K562 (cell line): ENCODE measurements around the gene MIP. TPM values are rescaled to one million over a fixed set of nuclear protein-coding genes. Genes with fewer than 3 reads are reported as not detected.

Experiments used
- BRD9 ChIP-seq: fragments of 450-650 bp; IDR thresholded peaks from 2 replicates; pipeline ENCODE4 v1.6.1; 2018; ENCODE audit warnings: low read depth; ENCODE audit not compliant: partially characterized antibody
- CUX1 ChIP-seq: fragments of 200-800 bp; sonication (Bioruptor generic); IDR thresholded peaks from 2 replicates; pipeline ENCODE4 v1.6.1; 2016; ENCODE audit warnings: missing genetic modification characterization, missing compliant biosample characterization
- HINFP ChIP-seq: fragments of 450-650 bp; conservative IDR thresholded peaks from 2 replicates; pipeline ENCODE4 v1.6.1; 2016; ENCODE audit warnings: missing genetic modification characterization, low read depth, mild to moderate bottlenecking, control low read depth, missing compliant biosample characterization
- PATZ1 ChIP-seq: fragments of 250-450 bp; sonication (Bioruptor Pico); IDR thresholded peaks from 2 replicates; pipeline ENCODE4 v1.5.0; 2020; ENCODE audit warnings: mild to moderate bottlenecking, borderline replicate concordance
- PHB ChIP-seq: fragments of 250-450 bp; sonication (Bioruptor Pico); IDR thresholded peaks from 2 replicates; pipeline ENCODE4 v1.5.0; 2021
- TSC22D4 ChIP-seq: fragments of 450-650 bp; IDR thresholded peaks from 2 replicates; pipeline ENCODE4 v1.6.1; 2016; ENCODE audit warnings: missing genetic modification characterization, missing biosample characterization, control low read depth
- ZKSCAN3 ChIP-seq: fragments of 250-450 bp; sonication (Bioruptor Pico); IDR thresholded peaks from 2 replicates; pipeline ENCODE4 v1.4.0; 2020
- ZNF407 ChIP-seq: fragments of 450-650 bp; IDR thresholded peaks from 2 replicates; pipeline ENCODE4 v1.6.1; 2016; ENCODE audit warnings: low read depth
- ZNF778 ChIP-seq: fragments of 450-650 bp; formaldehyde crosslinking; IDR thresholded peaks from 2 replicates; pipeline ENCODE4 v1.4.0; 2020; ENCODE audit warnings: mild to moderate bottlenecking, moderate library complexity
- polyA plus RNA-seq, 8 experiments: library from polyadenylated mRNA; depleted of rRNA in 4 of 8; stranded (reverse) in 5 of 8; unstranded in 3 of 8; fragments of >200 nt; fragmentation: Nextera tagmentation in 2 of 8; fragmentation: Illumina TruSeq in 1 of 8; extraction: Ambion mirVana in 2 of 8; extraction: Trizol in 1 of 8; gene quantifications; 2 replicates each; pipeline versions ENCODE4 v1.2.1 to v1.2.3, GENCODE V29; 2011 to 2014; ENCODE audit warnings: inconsistent platforms in 1 of 8, missing spikeins in 1 of 8
- total RNA-seq, 7 experiments: library from RNA; depleted of rRNA in 6 of 7; stranded (reverse); fragments of >200 nt in 6 of 7; fragmentation: Illumina TruSeq in 2 of 7; extraction: Trizol in 2 of 7; gene quantifications; 2 replicates each; pipeline versions ENCODE4 v1.2.1 to v1.2.3, GENCODE V29; 2011 to 2021; ENCODE audit warnings: low replicate concordance in 1 of 7

MIP gene
- total and polyA plus RNA-seq, 9 of the 15 experiments (the other 6 are each of a cell fraction or from before 2014, with no cell fraction given), result 0.09 to 0.36 (median 0.19) TPM; not detected in 5

GRCh38 chr12:56448860-56449621, 5.4 kb downstream of the MIP start, which contains the start of gene TIMELESS (continued):
- TF ChIP-seq PHB (CRISPR knock-in tag) (no peak; the same call in 1 of the 2 replicates), CUX1 (no peak), TSC22D4 (tag) (no peak), ZNF407 (no peak), PATZ1 (CRISPR knock-in tag) (no peak), BRD9 (no peak), ZKSCAN3 (CRISPR knock-in tag) (no peak), ZNF778 (CRISPR knock-in tag) (no peak), HINFP (tag) (peak; percentile 61; the same call in 1 of the 2 replicates)
